SK-N-DZ (cell line): ENCODE results near the gene CDH4. TPM values are rescaled to one million over a fixed set of nuclear protein-coding genes. Genes with fewer than 3 reads are reported as not detected.

Experiments
- DNase-seq: peaks from one replicate; pipeline ENCODE4 v3.0.0-alpha.2; 2015; ENCODE audit warnings: low spot score
- polyA plus RNA-seq, 2 experiments: library from polyadenylated mRNA; depleted of rRNA; stranded (reverse); fragments of >200 nt; gene quantifications; 2 replicates each; pipeline ENCODE4 v1.2.3, GENCODE V29; 2014

CDH4 gene
- 0.14 and 0.15 TPM in 2 replicates for polyA plus RNA-seq (2014; cell fraction: cytosol; rRNA removed)
- 0.26 and 0.52 TPM in 2 replicates for polyA plus RNA-seq (2014; cell fraction: nucleus; rRNA removed)

GRCh38 chr20:61251529-61252393, at the start of gene CDH4:
Gene CDH4, plus strand, starts transcription at chr20:61252261.
- DNase-seq, result no peak

- DNase-seq, result no peak
These were observed 48.7 kb upstream of the CDH4 start for GRCh38 chr20:61203320-61203719.

- no peak for DNase-seq
These were observed 47.9 kb upstream of the CDH4 start for GRCh38 chr20:61204206-61204605.

- DNase-seq, result no peak
These were observed 46.3 kb upstream of the CDH4 start for GRCh38 chr20:61205769-61206168.

- no peak for DNase-seq
These were observed 41.2 kb upstream of the CDH4 start for GRCh38 chr20:61210862-61211261.

GRCh38 chr20:61217848-61218247, 34.2 kb upstream of the CDH4 start:
- DNase-seq, result no peak

GRCh38 chr20:61219021-61219431, 33.0 kb upstream of the CDH4 start:
- DNase-seq, result no peak

- no peak for DNase-seq
These were observed 31.9 kb upstream of the CDH4 start for GRCh38 chr20:61220131-61220530.

GRCh38 chr20:61220626-61221325, 31.3 kb upstream of the CDH4 start:
- DNase-seq, result no peak

GRCh38 chr20:61222699-61223098, 29.4 kb upstream of the CDH4 start:
- no peak for DNase-seq

- no peak for DNase-seq
These were observed 28.9 kb upstream of the CDH4 start for GRCh38 chr20:61223121-61223520.

GRCh38 chr20:61230166-61230565, 21.9 kb upstream of the CDH4 start:
- DNase-seq, result no peak

- DNase-seq, result no peak
These were observed 18.5 kb upstream of the CDH4 start for GRCh38 chr20:61233590-61233989.

- no peak for DNase-seq
These were observed 17.7 kb upstream of the CDH4 start for GRCh38 chr20:61234224-61234890.

- no peak for DNase-seq
These were observed 15.3 kb upstream of the CDH4 start for GRCh38 chr20:61236713-61237112.

- DNase-seq, result no peak
These were observed 13.2 kb upstream of the CDH4 start for GRCh38 chr20:61238813-61239212.

- DNase-seq, result no peak
These were observed 11.2 kb upstream of the CDH4 start for GRCh38 chr20:61240814-61241213.

GRCh38 chr20:61244213-61244612, 7.8 kb upstream of the CDH4 start:
- DNase-seq, result no peak

- DNase-seq, result no peak
These were observed 5.8 kb upstream of the CDH4 start for GRCh38 chr20:61246269-61246668.

GRCh38 chr20:61249626-61250025, 2.4 kb upstream of the CDH4 start:
- DNase-seq, result no peak

- no peak for DNase-seq
These were observed 671 bp downstream of the CDH4 start for GRCh38 chr20:61252601-61253263.

GRCh38 chr20:61253264-61253639, 1.2 kb downstream of the CDH4 start:
- no peak for DNase-seq
